ENCODE measurements around the gene UNC93A. TPM values are rescaled to one million over a fixed set of nuclear protein-coding genes. Genes with fewer than 3 reads are reported as not detected.

The UNC93A gene
- polyA plus RNA-seq, 3 donors: 4.2 to 15.2 (median 7.8) TPM

- DNase-seq: no peak
Observed at GRCh38 chr6:167292301-167293087, 1.4 kb downstream of the UNC93A start.

DNA sequence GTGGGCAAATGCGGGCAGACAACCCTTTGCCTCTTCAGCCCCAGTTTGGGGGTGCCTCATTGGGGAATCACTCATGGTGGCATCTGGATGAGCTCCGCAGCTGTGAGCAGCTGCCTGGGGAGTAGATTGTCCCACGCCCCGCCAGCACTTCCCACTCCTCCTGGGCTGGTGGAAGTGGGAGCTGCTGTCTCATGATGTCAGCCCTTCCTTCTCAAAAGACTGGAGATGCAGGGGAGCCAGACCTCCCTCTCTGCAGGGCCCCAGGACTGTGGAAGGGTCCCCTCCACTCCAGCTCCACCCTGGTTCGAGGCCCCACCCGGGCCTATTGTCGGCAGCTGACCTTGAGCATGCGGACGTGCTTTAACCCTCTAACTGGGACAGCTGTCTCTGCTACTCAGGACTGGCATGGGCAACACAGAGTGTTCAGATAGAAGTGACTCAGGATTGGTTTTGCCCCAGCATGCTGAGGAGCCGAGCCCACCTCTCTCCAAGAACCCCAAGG lies 2.0 kb downstream of the UNC93A start:
- no peak for DNase-seq

DNA sequence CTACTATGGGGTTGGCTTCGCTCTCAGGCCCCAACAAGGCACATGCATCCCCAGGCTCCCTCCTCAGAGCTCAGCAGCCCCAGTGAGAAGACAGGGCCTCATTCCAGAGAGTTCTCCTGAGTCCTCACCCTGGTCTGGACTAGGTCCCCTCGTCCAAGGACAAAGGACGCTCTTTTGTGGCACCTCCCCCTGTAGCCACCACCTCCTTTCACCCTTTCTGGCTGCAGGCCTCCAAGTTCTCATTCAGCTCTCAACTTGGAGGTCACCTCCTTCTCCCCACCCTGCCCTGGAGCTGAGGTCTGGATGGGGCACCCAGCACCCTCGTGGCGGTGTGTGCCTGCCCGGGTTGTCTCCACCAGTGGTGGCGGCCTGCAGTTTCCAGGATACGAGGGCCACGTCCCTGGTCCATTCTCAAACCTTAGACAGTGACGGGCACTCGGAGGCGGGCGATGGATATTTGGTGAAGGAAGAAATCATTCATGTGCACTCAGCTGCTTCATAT lies 2.5 kb downstream of the UNC93A start:
- no peak for DNase-seq

GRCh38 chr6:167294241-167294640 lies 3.1 kb downstream of the UNC93A start:
- no peak for DNase-seq

DNA sequence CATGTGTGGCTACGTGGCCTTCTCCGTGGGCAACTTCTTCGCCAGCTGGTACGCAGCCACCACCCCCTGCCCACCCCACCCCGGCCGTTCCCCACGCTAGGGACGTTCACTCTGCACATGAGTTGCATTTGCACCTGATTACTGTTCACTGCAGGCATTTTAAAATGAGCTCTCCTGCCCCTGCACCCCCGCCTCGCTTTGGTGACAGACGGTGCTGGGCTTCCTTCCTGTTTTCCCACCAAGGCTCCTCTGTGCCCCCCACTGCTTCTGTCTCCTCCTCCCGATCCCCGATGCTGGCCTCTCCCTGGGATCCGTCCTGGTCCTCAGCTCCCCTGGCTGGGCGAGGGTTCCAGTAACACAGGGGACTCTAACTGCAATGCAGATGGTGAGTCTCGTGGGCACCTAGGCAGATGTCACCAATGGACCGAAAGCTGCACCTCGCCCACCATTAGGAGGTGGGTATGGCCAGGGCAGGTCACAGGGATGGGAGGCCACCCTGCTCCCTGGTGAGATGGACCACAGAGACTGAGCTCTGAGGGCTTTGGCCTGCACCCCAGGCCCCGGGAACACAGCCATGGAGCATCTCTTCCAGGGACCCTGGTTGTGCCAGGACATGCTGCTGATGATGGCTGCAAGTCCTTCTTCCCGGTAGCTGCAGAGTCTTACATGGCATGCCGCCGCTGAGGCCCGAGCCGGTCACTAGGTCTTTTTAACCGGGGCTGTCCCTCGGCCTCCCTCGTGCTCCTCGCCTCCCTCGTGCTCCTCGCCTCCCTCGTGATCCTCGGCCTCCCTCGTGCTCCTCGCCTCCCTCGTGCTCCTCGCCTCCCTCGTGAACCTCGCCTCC lies 3.8 kb downstream of the UNC93A start:
- no peak for DNase-seq

- DNase-seq: no peak
Observed at GRCh38 chr6:167295495-167296292, 4.6 kb downstream of the UNC93A start.

GRCh38 chr6:167296293-167296690 lies 5.2 kb downstream of the UNC93A start:
- no peak for DNase-seq

GRCh38 chr6:167296902-167297301 lies 5.8 kb downstream of the UNC93A start:
- no peak for DNase-seq

GRCh38 chr6:167298127-167298526 lies 7.0 kb downstream of the UNC93A start:
- DNase-seq: no peak

GRCh38 chr6:167299641-167300308 lies 8.7 kb downstream of the UNC93A start:
- DNase-seq: no peak

GRCh38 chr6:167300902-167301777 lies 10.0 kb downstream of the UNC93A start:
- no peak for DNase-seq

DNA sequence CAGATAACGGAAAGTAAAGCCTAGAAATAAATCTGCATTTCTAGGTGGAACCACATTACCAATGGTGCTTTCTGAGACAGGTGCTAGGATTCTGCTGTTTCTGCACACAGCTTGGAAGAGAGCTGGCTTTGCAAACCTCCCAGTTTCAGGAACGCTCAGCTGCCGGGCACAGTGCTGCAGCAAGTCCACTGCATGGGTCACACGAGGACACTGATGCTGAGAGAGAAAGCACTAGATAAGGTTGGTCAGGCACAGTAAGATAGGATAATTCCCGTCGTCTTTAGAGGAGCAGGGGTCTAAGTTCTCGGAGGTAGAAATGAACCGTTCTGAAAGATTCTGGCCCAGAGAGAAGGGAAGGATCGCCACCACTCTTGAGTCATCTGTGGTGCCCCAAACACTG lies 11.0 kb downstream of the UNC93A start:
- no peak for DNase-seq

DNA sequence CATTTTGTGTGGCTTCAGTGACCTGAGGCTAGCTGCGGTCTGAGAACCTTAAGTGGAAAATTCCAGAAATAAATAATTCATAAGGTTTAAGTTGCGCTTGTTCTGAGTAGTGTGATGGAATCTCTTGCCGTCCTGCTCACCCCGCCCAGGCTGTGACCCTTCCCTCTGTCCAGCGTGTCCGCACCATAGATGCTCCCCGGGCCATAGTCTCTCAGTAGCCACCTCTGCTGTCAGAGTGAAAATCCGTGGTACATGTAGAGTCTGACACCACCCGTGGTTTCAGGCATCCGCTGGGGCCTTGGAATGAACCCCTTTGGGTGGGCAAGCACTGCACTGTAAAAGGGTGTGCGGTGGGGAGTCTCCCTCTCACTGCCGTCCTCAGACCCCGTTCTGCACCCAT lies 11.7 kb downstream of the UNC93A start:
- DNase-seq: no peak

DNA sequence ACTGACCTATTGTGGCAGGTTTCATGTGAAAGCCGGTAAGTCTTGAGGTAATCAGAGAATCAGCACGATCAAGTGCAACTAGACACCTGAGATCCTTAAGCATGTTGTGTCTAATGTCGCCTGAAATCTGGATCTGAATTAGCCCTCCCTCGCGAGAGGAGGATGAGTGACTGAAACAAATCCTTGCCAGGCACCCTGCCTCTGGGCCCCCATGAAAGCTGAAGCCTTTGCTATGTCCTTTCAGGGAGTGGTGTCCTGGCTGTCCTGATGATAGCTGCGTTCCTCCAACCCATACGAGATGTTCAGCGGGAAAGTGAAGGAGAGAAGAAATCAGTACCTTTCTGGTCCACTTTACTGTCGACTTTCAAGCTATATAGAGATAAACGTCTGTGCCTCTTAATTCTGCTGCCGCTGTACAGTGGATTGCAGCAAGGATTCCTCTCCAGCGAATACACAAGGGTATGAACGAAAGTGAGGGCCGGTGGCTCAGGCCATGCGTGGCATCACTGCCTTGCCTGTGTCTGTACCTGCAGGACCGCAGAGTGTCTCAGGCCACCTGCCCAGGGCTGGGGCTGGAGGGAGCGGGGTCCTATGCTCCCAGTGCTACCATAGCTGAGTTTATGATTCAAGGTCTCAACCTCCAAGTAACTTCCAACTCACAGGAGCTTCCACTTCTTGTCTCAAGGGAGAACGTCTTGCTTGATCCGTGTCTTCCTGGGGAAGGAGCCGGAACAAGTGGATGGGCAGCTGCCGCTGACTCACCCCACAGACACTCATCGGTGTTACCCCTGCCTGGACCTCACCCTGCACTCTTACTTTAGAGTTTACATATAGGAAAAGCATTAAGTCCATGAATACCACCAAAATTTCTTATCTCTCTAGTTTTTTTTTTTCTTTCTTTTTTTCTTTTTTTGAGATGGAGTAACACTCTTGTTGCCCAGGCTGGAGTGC lies 12.8 kb downstream of the UNC93A start:
- DNase-seq: no peak

DNA sequence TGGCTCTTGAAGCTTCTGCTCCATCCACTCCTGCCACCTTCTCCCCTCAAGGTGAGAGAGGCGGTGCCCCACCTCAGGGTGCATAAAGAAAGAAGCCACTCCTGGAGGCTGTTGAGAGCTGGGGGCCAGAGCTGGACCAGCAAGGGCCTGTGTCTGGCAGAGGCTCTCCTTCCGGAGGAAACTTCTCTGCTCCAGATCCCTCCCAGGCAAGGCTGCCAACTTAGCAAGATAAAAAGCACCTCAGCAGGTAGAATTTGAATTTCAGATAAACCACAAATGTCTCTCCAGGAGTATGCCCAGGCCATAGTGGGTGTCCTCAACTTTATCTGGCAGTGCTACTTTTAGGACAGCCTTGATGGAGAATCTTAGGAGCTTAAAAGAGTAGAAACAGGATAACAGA lies 13.8 kb downstream of the UNC93A start:
- DNase-seq: no peak

- DNase-seq: no peak
Observed at GRCh38 chr6:167305796-167306195, 14.7 kb downstream of the UNC93A start.

GRCh38 chr6:167306401-167306998 lies 15.4 kb downstream of the UNC93A start:
- DNase-seq: no peak

DNA sequence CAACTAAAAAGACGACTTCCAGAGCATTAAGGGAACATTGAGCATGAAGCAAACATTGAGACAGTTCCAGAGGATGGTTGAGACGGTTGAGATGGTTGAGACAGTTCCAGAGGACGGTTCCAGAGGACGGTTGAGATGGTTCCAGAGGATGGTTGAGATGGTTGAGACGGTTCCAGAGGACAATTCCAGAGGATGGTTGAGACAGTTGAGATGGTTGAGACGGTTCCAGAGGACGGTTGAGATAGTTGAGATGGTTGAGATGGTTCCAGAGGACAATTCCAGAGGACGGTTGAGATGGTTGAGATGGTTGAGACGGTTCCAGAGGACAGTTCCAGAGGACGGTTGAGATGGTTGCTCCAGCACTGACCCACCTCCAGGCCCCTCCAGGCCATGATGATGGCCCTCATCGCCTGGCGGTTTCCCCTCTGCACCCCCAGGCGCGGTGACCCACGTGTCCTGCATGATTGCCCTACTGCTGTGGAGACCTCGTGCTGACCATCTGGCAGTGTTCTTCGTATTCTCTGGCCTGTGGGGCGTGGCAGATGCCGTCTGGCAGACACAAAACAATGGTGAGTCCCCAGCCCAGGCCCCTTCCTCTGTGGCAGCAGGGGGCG lies 16.3 kb downstream of the UNC93A start:
- DNase-seq: no peak
